ENCODE measurements around the gene TNKS2. TPM values are rescaled to one million over a fixed set of nuclear protein-coding genes. Genes with fewer than 3 reads are reported as not detected.

The TNKS2 gene
- total and polyA plus RNA-seq, 2 of the 13 experiments (the other 11 are each of a cell fraction or from before 2014, with no cell fraction given), result 15.2 to 19.4 TPM

- TF ChIP-seq, protein P1, sequence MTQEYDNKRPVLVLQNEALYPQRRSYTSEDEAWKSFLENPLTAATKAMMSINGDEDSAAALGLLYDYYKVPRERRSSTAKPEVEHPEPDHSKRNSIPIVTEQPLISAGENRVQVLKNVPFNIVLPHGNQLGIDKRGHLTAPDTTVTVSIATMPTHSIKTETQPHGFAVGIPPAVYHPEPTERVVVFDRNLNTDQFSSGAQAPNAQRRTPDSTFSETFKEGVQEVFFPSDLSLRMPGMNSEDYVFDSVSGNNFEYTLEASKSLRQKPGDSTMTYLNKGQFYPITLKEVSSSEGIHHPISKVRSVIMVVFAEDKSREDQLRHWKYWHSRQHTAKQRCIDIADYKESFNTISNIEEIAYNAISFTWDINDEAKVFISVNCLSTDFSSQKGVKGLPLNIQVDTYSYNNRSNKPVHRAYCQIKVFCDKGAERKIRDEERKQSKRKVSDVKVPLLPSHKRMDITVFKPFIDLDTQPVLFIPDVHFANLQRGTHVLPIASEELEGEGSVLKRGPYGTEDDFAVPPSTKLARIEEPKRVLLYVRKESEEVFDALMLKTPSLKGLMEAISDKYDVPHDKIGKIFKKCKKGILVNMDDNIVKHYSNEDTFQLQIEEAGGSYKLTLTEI (CRISPR knock-in tag; conservative IDR thresholded peaks at IDR 0.05), result no peak
- TF ChIP-seq ZNF441 (CRISPR knock-in tag; IDR thresholded peaks at IDR 0.05; ENCODE audit: borderline replicate concordance), result no peak
Measured at GRCh38 chr10:91778485-91778884, 19.7 kb upstream of the TNKS2 start (continued).

- Histone ChIP-seq H3K79me2 (ENCODE audit: insufficient read depth, low read length) (no peaks in the 10 kb centered on the region), H3K36me3 (replicated peaks in 1 of 2; ENCODE audit: control insufficient read depth in 1 of 2, insufficient read depth in 2 of 2, low read length in 2 of 2) (no peaks in the 10 kb centered on the region), H3K4me2 (ENCODE audit: low read depth, low read length) (no peak overlapping the region), H3K4me1 (ENCODE audit: insufficient read depth, low read length) (no peaks in the 10 kb centered on the region), H4K20me1 (ENCODE audit: insufficient read depth, low read length) (no peaks in the 10 kb centered on the region), H3K9ac (ENCODE audit: insufficient read depth, low read depth, low read length) (no peak overlapping the region), H2AFZ (ENCODE audit: low read length) (no peak overlapping the region), H3K9me3 (ENCODE audit: low read length) (no peaks in the 10 kb centered on the region), H3K27ac (ENCODE audit: extremely low read length, insufficient read depth, low read length) (no peak overlapping the region), H3K27me3 (ENCODE audit: control insufficient read depth in 1 of 2, insufficient read depth in 2 of 2, low read length in 2 of 2) (peaks cover 0 to 1% of the 10 kb centered on the region in 2 experiments; a peak in 1 of 5 replicates), H3K4me3 (replicated peaks in 1 of 3; ENCODE audit: insufficient read depth in 1 of 3, low read depth in 2 of 3, low read length in 3 of 3) (no peak overlapping the region)
- ChIA-PET CTCF (ENCODE audit: low intra/inter-chr PET ratio, low total read pairs) (no interaction called here), POLR2A (no interaction called here)
- intact Hi-C loops (cut with micrococcal nuclease; ENCODE audit: unreplicated experiment), result no loop called here
- DNase-seq (ENCODE audit: low spot score) (no peak), ATAC-seq (no peak), FAIRE-seq (no peak)
- in situ Hi-C loops (cut with HindIII; ENCODE audit: extremely low pct_ligation_motif_present, low pct_unique_long_range_greater_than_20kb), result no loop called here
- BruUV-seq (replicated peaks), result no TSS peak
- TF ChIP-seq RFX3 (CRISPR knock-in tag; IDR thresholded peaks at IDR 0.05) (no peak), EEA1 (CRISPR knock-in tag; IDR thresholded peaks at IDR 0.05; ENCODE audit: borderline replicate concordance) (no peak), ZNF772 (CRISPR knock-in tag; IDR thresholded peaks at IDR 0.05) (no peak), ATAD3A (CRISPR knock-in tag; IDR thresholded peaks at IDR 0.05) (no peak)
- TF ChIP-seq, protein P2, sequence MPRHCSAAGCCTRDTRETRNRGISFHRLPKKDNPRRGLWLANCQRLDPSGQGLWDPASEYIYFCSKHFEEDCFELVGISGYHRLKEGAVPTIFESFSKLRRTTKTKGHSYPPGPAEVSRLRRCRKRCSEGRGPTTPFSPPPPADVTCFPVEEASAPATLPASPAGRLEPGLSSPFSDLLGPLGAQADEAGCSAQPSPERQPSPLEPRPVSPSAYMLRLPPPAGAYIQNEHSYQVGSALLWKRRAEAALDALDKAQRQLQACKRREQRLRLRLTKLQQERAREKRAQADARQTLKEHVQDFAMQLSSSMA (CRISPR knock-in tag; IDR thresholded peaks at IDR 0.05), result no peak
- WGBS (ENCODE audit: low lambda C conversion rate), result 7% methylated on average over 1 of the region's 1 CpG
Measured at GRCh38 chr10:91779011-91779605, 19.1 kb upstream of the TNKS2 start.
